Lower leg skin (tissue), 4 donors: Measurements from ENCODE around the gene PRPF19. TPM values are rescaled to one million over a fixed set of nuclear protein-coding genes. Genes with fewer than 3 reads are reported as not detected.
A peak's percentile ranks its signal among the peaks of the same experiment; 100 is the strongest.
"Not testable (repeated sequence)": the region's sequence is repeated elsewhere in the genome, so short reads cannot be mapped to it uniquely, and the experiment has no call there.

Source experiments
- DNase-seq, 2 donors: peaks; one replicate each; pipeline ENCODE4 v3.0.0-alpha.2; 2019; ENCODE audit warnings: low spot score in 2 of 2
- H3K4me3 ChIP-seq: fragments of 200-600 bp; sonication (generic); 2 replicates; pipeline ENCODE4 v1.5.1; 2017; ENCODE audit warnings: mild to moderate bottlenecking, low read depth; ENCODE audit not compliant: poor library complexity, severe bottlenecking
- POLR2A ChIP-seq, 2 donors: fragments of 450-650 bp; IDR thresholded peaks; one replicate each; pipeline ENCODE4 v1.6.1; 2016 to 2017; ENCODE audit warnings: antibody characterized with exemption in 2 of 2, mild to moderate bottlenecking in 1 of 2, moderate library complexity in 1 of 2
- WGBS, 2 donors: methylation state at CpG; one replicate each; pipeline ENCODE4 v1.1.5; 2018; 5-methylcytosine and 5-hydroxymethylcytosine counted together
- intact Hi-C: fragments of 100-400 bp; cut with DNase I; formaldehyde crosslinking; loops from one replicate; pipeline ENCODE4 v1.15.0; 2023; ENCODE audit warnings: low total_unique reads
- total RNA-seq, 4 donors: library from RNA; depleted of rRNA; stranded (reverse); fragments of >200 nt; gene quantifications; one replicate each; pipeline ENCODE4 v1.1.0, GENCODE V29; 2016
- TF ChIP-seq, protein P1 (sequence below), 3 donors: fragments of 450-650 bp; IDR thresholded peaks; one replicate each; pipeline ENCODE4 v1.5.1; 2016; ENCODE audit warnings: antibody characterized with exemption in 3 of 3, mild to moderate bottlenecking in 3 of 3, moderate library complexity in 2 of 3

PRPF19 gene
- total RNA-seq, 4 donors from 2014 or later, result 75.3 to 119 (median 108) TPM

DNA sequence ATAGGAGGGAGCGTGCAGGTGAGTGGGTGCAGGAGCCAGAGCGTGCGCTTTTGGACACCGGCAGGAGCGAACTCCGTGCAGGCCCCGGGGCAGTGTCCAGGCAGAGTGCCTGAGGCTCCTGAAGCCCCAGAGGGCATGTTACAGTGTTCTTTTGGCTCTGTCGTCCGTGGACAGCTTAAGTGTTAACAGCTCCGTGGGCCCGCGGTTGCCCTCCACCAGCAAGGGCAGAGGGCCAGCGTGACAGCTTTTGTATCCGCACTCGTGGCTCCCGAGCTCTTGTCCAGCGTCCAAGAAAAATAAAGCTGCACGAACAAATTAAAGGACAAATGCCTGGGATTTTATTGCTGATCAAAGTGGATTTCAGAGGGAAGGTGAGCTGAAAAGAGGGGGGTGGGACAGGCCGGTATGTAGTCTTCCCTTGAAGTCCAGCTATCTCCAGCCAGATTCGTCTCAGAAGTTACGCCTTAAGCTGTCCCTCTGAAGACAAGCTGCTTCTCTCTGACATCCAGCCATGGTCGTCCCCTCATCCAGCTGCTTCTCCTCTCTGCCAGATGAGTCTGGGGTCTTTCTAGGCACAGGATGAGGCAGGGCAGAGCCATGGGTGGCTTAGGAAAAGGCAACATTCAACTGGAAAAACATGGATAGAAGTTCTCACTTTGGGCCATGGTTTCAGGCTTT, 6.6 kb upstream of the PRPF19 start:
- TF ChIP-seq POLR2A (IDR thresholded peaks at IDR 0.05), result no peak
- TF ChIP-seq, protein P1, sequence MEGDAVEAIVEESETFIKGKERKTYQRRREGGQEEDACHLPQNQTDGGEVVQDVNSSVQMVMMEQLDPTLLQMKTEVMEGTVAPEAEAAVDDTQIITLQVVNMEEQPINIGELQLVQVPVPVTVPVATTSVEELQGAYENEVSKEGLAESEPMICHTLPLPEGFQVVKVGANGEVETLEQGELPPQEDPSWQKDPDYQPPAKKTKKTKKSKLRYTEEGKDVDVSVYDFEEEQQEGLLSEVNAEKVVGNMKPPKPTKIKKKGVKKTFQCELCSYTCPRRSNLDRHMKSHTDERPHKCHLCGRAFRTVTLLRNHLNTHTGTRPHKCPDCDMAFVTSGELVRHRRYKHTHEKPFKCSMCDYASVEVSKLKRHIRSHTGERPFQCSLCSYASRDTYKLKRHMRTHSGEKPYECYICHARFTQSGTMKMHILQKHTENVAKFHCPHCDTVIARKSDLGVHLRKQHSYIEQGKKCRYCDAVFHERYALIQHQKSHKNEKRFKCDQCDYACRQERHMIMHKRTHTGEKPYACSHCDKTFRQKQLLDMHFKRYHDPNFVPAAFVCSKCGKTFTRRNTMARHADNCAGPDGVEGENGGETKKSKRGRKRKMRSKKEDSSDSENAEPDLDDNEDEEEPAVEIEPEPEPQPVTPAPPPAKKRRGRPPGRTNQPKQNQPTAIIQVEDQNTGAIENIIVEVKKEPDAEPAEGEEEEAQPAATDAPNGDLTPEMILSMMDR (IDR thresholded peaks at IDR 0.05), result no peak
- 65 to 76% methylated on average over 22 of the region's 22 CpGs for WGBS, 2 donors
- no peak for DNase-seq
- intact Hi-C loops, result no loop called here
- no peak overlapping the region for H3K4me3 ChIP-seq

DNA sequence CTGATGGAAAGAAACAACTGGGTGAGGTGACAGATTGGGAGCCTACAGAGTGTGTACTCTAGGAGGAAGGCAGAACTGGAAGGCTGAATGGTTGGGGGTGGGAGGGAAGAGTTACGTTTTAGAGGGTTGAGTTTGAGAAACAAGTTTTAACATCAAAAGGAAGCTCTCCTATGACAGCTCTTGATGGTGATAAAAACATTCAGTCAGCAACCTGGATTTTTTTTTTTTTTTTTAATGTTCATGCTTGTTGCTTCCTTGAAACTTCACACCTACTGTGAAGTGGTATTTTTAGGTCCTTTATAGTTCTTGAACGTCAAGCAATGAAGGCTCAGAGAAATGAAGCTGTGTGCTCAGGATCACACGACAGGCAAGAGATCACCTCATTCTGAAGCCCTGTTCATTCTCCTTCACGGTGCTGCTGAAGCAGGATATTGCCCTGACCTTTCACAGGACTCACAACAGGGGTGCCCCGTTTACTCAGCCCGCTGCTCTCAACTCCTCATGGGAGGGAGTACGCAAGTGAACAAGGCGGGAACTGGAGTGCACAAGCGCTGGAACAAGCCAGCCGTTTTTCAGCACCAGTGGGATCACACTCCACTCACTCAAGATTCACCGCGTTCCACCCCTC, 6.0 kb upstream of the PRPF19 start:
- intact Hi-C loops, result no loop called here
- no peak overlapping the region for H3K4me3 ChIP-seq
- 69 to 75% methylated on average over 12 of the region's 12 CpGs for WGBS, 2 donors
- DNase-seq, result no peak
- TF ChIP-seq, protein P1 (IDR thresholded peaks at IDR 0.05), result no peak
- TF ChIP-seq POLR2A (IDR thresholded peaks at IDR 0.05), result no peak

DNA sequence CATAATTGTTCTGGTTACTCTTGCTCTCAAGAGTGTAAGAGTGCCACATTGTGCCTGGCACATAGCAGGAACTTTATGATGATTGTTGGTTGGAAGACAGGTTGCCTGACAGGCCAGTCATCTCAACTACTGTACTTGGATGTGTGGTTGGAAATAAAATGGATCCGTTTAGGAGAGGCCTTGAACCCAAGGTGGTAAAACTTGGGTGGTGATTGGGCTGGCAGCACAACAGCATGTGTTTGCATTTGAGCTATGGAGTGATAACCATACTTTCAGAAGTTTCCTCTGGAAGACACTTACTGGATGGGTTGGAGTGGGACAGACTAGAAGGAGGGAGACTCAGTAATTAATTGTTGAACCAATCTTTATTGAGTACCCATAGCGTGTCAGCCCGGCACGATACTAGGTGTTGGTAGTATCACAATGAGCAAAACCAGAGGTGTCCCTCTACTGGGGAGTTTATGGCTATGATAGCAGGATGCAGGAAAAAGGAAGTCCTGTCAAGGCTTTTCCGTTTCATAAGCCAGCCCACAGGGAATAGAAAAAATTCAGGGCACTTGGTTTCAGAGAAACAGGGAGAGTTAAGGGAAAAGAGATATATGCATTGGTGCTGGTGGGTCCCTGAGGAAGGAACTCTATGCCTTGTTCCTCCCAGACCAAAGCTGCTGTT, 4.5 kb upstream of the PRPF19 start:
- H3K4me3 ChIP-seq, result no peak overlapping the region
- intact Hi-C loops, result no loop called here
- peak in 1 of 2 donors; percentile 21 for DNase-seq
- WGBS, 2 donors, result 59 to 72% methylated on average over 5 of the region's 5 CpGs
- TF ChIP-seq, protein P1 (IDR thresholded peaks at IDR 0.05), result no peak
- TF ChIP-seq POLR2A (IDR thresholded peaks at IDR 0.05), result no peak

DNA sequence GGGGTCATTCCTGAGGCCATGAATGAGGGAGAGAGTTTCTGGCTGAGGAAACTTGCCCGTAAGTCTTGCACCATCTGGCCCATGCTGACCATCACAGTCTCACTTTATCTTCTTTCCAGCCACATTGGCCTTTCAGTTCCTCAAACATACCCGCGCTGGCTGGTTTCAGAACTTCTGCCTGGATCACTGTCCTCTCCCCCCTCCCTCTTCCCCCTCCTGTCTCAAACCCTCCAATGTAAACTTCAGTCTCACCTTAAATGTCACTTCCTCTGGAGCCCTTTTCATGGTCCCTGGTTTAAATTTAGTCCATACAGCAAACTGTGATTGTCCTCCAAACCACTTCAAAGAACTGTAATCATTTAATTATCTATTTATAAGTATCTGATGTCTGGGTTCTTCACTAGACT, 3.9 kb upstream of the PRPF19 start:
- no peak overlapping the region for H3K4me3 ChIP-seq
- peak in 1 of 2 donors; percentile 83 for DNase-seq
- intact Hi-C loops, result no loop called here
- 81 to 84% methylated on average over 3 of the region's 3 CpGs for WGBS, 2 donors
- no peak for TF ChIP-seq POLR2A (IDR thresholded peaks at IDR 0.05)
- TF ChIP-seq, protein P1 (IDR thresholded peaks at IDR 0.05), result no peak

DNA sequence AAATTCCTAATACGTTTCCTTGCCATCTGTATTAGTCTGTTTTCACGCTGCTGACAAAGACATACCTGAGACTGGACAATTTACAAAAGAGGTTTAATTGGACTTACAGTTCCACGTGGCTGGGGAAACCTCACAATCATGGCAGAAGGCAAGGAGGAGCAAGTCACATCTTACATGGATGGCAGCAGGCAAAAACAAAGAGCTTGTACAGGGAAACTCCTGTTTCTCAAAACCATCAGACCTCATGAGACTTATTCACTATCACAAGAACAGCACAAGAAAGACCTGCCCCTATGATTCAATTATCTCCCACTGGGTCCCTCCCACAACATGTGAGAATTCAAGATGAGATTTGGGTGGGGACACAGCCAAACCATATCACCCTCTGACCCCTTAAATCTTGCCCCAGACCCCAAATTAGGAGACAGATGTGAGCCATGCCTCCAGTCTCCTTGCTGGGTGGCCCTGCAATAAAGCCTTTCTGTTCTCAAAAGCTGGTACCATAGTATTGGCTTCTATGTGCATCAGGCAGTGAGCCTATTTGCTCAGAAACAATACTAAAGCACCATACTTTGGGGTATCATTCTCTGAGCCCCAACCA, 3.4 kb upstream of the PRPF19 start:
- WGBS, 2 donors, result 65 to 77% methylated on average over 3 of the region's 3 CpGs
- H3K4me3 ChIP-seq, intact Hi-C loops: not testable (repeated sequence)
- DNase-seq, result peak in 1 of 2 donors; percentile 63

DNA sequence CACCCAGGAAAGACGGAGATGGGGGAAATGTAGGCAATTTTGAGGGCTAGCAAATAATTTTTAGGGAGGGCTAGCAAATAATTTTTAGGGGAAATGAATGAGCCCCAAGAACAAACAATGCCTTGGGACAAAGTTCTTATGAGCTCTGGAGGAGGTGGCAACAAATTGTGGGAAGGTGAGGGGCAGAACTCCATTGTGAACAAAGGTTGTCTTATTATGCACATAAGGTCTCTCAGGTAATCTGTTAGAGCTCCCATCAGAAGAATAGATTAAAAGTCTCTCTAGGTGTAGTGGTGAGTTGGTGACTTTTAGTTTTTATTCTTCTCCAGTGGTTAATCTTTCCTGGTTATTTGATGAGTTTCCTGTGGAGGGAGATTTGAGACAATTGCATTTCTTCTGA, 2.4 kb upstream of the PRPF19 start:
- H3K4me3 ChIP-seq, result no peak overlapping the region
- TF ChIP-seq, protein P1 (IDR thresholded peaks at IDR 0.05), result no peak
- no peak for TF ChIP-seq POLR2A (IDR thresholded peaks at IDR 0.05)
- no peak for DNase-seq
- intact Hi-C loops, result no loop called here
- 3 to 23% methylated on average over 1 of the region's 1 CpG for WGBS, 2 donors
